Measurements from ENCODE around the gene ORAI3. TPM values are rescaled to one million over a fixed set of nuclear protein-coding genes. Genes with fewer than 3 reads are reported as not detected.
A peak's percentile ranks its signal among the peaks of the same experiment; 100 is the strongest.

ORAI3 gene
- total RNA-seq, 1 experiment from 2014 or later: 10.8 TPM

DNA sequence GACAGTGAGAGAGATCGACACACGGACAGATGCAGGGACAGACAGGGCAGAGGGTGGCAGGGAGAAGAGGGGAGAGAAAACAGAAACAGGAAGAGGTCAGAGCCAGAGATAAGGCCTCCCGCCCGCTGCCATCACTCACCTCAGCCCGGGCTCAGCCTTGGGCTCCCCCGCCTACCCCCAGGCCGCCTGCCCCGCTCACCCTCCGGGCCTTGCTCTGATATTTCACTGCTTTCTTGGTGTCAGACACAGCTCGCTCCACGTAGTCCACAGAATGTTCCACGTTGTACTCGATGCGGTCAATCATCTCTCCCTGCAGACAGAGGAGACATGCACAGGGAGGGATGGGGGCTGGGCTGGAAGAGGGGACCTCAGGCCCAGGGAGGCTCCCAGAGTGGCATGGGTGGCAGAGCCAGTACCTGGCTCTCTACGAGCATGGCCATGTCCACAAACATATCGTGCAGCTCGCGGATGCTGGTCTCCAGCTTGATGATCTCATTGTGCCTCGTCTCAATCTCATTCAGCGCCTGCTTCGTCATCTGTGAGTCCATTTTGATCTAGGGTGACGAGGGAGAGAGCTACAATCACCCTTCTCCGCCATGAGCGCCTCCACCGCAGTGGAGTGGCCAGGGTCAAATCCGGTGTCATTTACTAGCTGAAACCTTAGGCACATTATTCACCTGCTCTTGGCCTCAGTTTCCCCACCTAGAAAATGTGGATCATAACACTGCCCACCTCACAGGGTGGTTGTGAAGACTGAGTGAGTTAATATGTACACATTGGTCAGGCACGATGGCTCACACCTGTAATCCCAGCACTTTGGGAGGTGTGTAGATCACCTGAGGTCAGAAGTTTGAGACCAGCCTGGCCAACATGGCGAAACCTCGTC, 44.3 kb downstream of the ORAI3 start:
- Mint-ChIP-seq H3K27me3 (ENCODE audit: low read depth) (peaks cover 3% of the 10 kb centered on the region; the same call in 1 of the 2 replicates), H3K4me3 (no peak overlapping the region), H3K4me1 (peaks cover 12% of the 10 kb centered on the region), H3K36me3 (no peaks in the 10 kb centered on the region), H3K9me3 (no peaks in the 10 kb centered on the region), H3K27ac (peak overlapping the region; percentile 26)
- DNase-seq (ENCODE audit: low spot score) (no peak), ATAC-seq (no peak)
- CTCF ChIA-PET: interaction anchor here (1.2 to 8.2 kb wide), 2 partner anchors 7 to 149 kb away, joined by 3 to 79 read pairs; partner anchors contain the start of gene HSD3B7
- POLR2A ChIA-PET: interaction anchor here (0.6 to 1.0 kb wide), 2 partner anchors 19 to 110 kb away, joined by 3 read pairs; no protein-coding TSS in a partner anchor
- TF ChIP-seq ZNF317 (CRISPR knock-in tag; IDR thresholded peaks at IDR 0.05; ENCODE audit: borderline replicate concordance, low read depth): no peak
- no peak for TF ChIP-seq KAT7 (CRISPR knock-in tag; IDR thresholded peaks at IDR 0.05; ENCODE audit: borderline replicate concordance)
- no peak for TF ChIP-seq PRDM15 (CRISPR knock-in tag; IDR thresholded peaks at IDR 0.05)
- TF ChIP-seq ZNF281 (CRISPR knock-in tag; IDR thresholded peaks at IDR 0.05): no peak
- TF ChIP-seq, protein P1, sequence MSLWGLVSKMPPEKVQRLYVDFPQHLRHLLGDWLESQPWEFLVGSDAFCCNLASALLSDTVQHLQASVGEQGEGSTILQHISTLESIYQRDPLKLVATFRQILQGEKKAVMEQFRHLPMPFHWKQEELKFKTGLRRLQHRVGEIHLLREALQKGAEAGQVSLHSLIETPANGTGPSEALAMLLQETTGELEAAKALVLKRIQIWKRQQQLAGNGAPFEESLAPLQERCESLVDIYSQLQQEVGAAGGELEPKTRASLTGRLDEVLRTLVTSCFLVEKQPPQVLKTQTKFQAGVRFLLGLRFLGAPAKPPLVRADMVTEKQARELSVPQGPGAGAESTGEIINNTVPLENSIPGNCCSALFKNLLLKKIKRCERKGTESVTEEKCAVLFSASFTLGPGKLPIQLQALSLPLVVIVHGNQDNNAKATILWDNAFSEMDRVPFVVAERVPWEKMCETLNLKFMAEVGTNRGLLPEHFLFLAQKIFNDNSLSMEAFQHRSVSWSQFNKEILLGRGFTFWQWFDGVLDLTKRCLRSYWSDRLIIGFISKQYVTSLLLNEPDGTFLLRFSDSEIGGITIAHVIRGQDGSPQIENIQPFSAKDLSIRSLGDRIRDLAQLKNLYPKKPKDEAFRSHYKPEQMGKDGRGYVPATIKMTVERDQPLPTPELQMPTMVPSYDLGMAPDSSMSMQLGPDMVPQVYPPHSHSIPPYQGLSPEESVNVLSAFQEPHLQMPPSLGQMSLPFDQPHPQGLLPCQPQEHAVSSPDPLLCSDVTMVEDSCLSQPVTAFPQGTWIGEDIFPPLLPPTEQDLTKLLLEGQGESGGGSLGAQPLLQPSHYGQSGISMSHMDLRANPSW (CRISPR knock-in tag; conservative IDR thresholded peaks at IDR 0.05; ENCODE audit: low read depth): no peak
- no peak for TF ChIP-seq ZNF671 (CRISPR knock-in tag; IDR thresholded peaks at IDR 0.05)
- TF ChIP-seq, protein P2, sequence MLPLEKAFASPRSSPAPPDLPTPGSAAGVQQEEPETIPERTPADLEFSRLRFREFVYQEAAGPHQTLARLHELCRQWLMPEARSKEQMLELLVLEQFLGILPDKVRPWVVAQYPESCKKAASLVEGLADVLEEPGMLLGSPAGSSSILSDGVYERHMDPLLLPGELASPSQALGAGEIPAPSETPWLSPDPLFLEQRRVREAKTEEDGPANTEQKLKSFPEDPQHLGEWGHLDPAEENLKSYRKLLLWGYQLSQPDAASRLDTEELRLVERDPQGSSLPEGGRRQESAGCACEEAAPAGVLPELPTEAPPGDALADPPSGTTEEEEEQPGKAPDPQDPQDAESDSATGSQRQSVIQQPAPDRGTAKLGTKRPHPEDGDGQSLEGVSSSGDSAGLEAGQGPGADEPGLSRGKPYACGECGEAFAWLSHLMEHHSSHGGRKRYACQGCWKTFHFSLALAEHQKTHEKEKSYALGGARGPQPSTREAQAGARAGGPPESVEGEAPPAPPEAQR (CRISPR knock-in tag; IDR thresholded peaks at IDR 0.05): no peak
- TF ChIP-seq, protein P3, sequence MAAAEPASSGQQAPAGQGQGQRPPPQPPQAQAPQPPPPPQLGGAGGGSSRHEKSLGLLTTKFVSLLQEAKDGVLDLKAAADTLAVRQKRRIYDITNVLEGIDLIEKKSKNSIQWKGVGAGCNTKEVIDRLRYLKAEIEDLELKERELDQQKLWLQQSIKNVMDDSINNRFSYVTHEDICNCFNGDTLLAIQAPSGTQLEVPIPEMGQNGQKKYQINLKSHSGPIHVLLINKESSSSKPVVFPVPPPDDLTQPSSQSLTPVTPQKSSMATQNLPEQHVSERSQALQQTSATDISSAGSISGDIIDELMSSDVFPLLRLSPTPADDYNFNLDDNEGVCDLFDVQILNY (CRISPR knock-in tag; IDR thresholded peaks at IDR 0.05): no peak

- Mint-ChIP-seq H3K4me3 (peak overlapping the region; percentile 69), H3K4me1 (peaks cover 16% of the 10 kb centered on the region), H3K9me3 (no peaks in the 10 kb centered on the region), H3K27ac (no peak overlapping the region), H3K36me3 (no peaks in the 10 kb centered on the region), H3K27me3 (ENCODE audit: low read depth) (peaks cover 7% of the 10 kb centered on the region; the same call in 1 of the 2 replicates)
- no peak for ATAC-seq
- ChIA-PET CTCF (interaction anchor here (1.2 to 8.2 kb wide), 4 partner anchors 10 to 46 kb away, joined by 3 to 79 read pairs (median 14); partner anchors contain the start of gene HSD3B7), POLR2A (interaction anchor here (1.8 kb wide), 1 partner anchor 46 kb away, joined by 5 read pairs; no protein-coding TSS in a partner anchor)
- DNase-seq (ENCODE audit: low spot score): no peak
- TF ChIP-seq OVOL2 (CRISPR knock-in tag; IDR thresholded peaks at IDR 0.05; ENCODE audit: borderline replicate concordance): no peak
- no peak for TF ChIP-seq CREM (CRISPR knock-in tag; IDR thresholded peaks at IDR 0.05)
- no peak for TF ChIP-seq TP53 (CRISPR knock-in tag; IDR thresholded peaks at IDR 0.05)
- no peak for TF ChIP-seq FOXP4 (CRISPR knock-in tag; IDR thresholded peaks at IDR 0.05)
- TF ChIP-seq, protein P4, sequence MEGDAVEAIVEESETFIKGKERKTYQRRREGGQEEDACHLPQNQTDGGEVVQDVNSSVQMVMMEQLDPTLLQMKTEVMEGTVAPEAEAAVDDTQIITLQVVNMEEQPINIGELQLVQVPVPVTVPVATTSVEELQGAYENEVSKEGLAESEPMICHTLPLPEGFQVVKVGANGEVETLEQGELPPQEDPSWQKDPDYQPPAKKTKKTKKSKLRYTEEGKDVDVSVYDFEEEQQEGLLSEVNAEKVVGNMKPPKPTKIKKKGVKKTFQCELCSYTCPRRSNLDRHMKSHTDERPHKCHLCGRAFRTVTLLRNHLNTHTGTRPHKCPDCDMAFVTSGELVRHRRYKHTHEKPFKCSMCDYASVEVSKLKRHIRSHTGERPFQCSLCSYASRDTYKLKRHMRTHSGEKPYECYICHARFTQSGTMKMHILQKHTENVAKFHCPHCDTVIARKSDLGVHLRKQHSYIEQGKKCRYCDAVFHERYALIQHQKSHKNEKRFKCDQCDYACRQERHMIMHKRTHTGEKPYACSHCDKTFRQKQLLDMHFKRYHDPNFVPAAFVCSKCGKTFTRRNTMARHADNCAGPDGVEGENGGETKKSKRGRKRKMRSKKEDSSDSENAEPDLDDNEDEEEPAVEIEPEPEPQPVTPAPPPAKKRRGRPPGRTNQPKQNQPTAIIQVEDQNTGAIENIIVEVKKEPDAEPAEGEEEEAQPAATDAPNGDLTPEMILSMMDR (IDR thresholded peaks at IDR 0.05): no peak
- TF ChIP-seq FOXP1 (CRISPR knock-in tag; IDR thresholded peaks at IDR 0.05; ENCODE audit: borderline replicate concordance): no peak
- TF ChIP-seq, protein P5, sequence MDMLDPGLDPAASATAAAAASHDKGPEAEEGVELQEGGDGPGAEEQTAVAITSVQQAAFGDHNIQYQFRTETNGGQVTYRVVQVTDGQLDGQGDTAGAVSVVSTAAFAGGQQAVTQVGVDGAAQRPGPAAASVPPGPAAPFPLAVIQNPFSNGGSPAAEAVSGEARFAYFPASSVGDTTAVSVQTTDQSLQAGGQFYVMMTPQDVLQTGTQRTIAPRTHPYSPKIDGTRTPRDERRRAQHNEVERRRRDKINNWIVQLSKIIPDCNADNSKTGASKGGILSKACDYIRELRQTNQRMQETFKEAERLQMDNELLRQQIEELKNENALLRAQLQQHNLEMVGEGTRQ (CRISPR knock-in tag; IDR thresholded peaks at IDR 0.05): no peak
Measured at GRCh38 chr16:30995927-30996323, 47.1 kb downstream of the ORAI3 start.

All from WTC11 (cell line).